Right lobe of liver (tissue), 6 donors: ENCODE measurements around the gene CSK. TPM values are rescaled to one million over a fixed set of nuclear protein-coding genes. Genes with fewer than 3 reads are reported as not detected.

Experiments used
- ATAC-seq, 4 donors: fragments of 200-7000 bp; cut with Tn5 transposase; one replicate each; pipeline ENCODE4 v1.9.1; 2020; ENCODE audit warnings: mild to moderate bottlenecking in 4 of 4, moderate library complexity in 4 of 4
- DNase-seq, 3 donors: peaks; one replicate each; pipeline ENCODE4 v3.0.0-alpha.2; 2020
- H3K27ac ChIP-seq, 3 donors: fragments of 200-600 bp; one replicate each; pipeline ENCODE4 v1.8.0; 2022
- H3K27me3 ChIP-seq, 2 donors: fragments of 200-600 bp; one replicate each; pipeline ENCODE4 v1.8.0; 2022
- H3K36me3 ChIP-seq, 4 donors: fragments of 200-600 bp; sonication (generic) in 1 of 4; one replicate each; pipeline versions ENCODE4 v1.5.1 to v1.8.0; 2017 to 2022; ENCODE audit warnings: control low read depth in 1 of 4
- H3K4me1 ChIP-seq, 4 donors: fragments of 200-600 bp; sonication (generic) in 1 of 4; one replicate each; pipeline versions ENCODE4 v1.5.1 to v1.8.0; 2017 to 2022; ENCODE audit warnings: control low read depth in 1 of 4
- H3K4me3 ChIP-seq, 3 donors: fragments of 200-600 bp; one replicate each; pipeline ENCODE4 v1.8.0; 2022
- H3K9me3 ChIP-seq, 4 donors: fragments of 200-600 bp; sonication (generic) in 1 of 4; one replicate each; pipeline versions ENCODE4 v1.5.1 to v1.8.0; 2017 to 2022; ENCODE audit warnings: control low read depth in 1 of 4
- CTCF ChIP-seq, 4 donors: fragments of 200-600 bp in 3 of 4; fragments of 450-650 bp in 1 of 4; IDR thresholded peaks; one replicate each; pipeline versions ENCODE4 v1.5.1 to v1.8.0; 2016 to 2022; ENCODE audit warnings: antibody characterized with exemption in 4 of 4, mild to moderate bottlenecking in 2 of 4
- POLR2A ChIP-seq: fragments of 450-650 bp; IDR thresholded peaks from one replicate; pipeline ENCODE4 v1.6.1; 2017; ENCODE audit warnings: antibody characterized with exemption, mild to moderate bottlenecking
- WGBS: methylation state at CpG from one replicate; pipeline ENCODE4 v1.1.6; 2018; ENCODE audit warnings: low coverage, low lambda C conversion rate; ENCODE audit not compliant: insufficient coverage; ENCODE audit errors: missing lambda C conversion rate; 5-methylcytosine and 5-hydroxymethylcytosine counted together
- intact Hi-C, 2 donors: fragments of 100-400 bp; cut with DNase I; formaldehyde crosslinking; loops; one replicate each; pipeline versions ENCODE4 v1.11.2 to v1.14.1; 2022
- total RNA-seq, 6 experiments: library from RNA; depleted of rRNA in 2 of 6; stranded (reverse); fragments of >200 nt in 2 of 6; fragmentation: NEBNext Ultra II Directional in 3 of 6; extraction: Animal tissue kit (Norgen Biotek cat#: 25700) in 3 of 6; gene quantifications; one replicate each; pipeline versions ENCODE4 v1.1.0 to v1.2.4, GENCODE V29; 2016 to 2023
- donor health status: DM: no; HTN: yes; CAD: no.
- donor health status: DM: no; HTN: no; CAD: no.
- donor health status: DM: no; HTN: no; CAD: no.
- donor health status: DM: no; HTN: yes; CAD: no.
- donor health status: DM: no; HTN: yes; CAD: no.

Gene CSK
- total RNA-seq, 6 experiments from 2014 or later = 22.2 to 50.9 (median 32.7) TPM

GRCh38 chr15:74800559-74801094 is 18.7 kb downstream of the CSK start:
- peak in 1 of 3 donors; percentile 33 for DNase-seq
- ATAC-seq = no peak
- Histone ChIP-seq H3K9me3 (no peaks in the 10 kb centered on the region), H3K4me3 (no peak overlapping the region), H3K27ac (no peak overlapping the region), H3K36me3 (peaks cover 7 to 24% (median 15%) of the 10 kb centered on the region in 4 donors), H3K27me3 (no peaks in the 10 kb centered on the region), H3K4me1 (peaks cover 0 to 49% (median 23%) of the 10 kb centered on the region in 4 donors)
- 76% methylated on average over 6 of the region's 20 CpGs for WGBS
- TF ChIP-seq CTCF (IDR thresholded peaks at IDR 0.05) = no peak
- no peak for TF ChIP-seq POLR2A
- intact Hi-C loops = no loop called here

DNA sequence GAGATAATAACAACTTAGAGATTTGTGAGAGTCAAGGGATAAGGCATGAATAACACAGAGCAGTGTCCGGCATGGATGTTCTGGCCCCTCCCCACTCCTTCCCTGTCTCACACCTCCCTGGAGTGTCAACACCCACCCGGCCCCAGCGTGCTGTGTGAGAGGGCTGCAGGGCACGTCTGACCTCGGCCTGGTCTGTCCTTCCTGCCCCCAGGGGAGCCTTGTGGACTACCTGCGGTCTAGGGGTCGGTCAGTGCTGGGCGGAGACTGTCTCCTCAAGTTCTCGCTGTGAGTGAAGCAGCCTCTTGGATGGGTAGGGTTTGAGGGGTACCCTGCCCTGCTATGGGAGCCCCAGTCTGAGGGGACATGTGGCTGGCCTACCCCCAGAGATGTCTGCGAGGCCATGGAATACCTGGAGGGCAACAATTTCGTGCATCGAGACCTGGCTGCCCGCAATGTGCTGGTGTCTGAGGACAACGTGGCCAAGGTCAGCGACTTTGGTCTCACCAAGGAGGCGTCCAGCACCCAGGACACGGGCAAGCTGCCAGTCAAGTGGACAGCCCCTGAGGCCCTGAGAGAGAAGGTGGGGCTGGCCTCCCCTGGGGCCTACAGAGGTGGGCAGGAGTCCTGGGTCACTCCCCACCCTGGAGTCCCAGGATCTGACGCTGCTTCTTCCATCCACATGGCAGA is 19.6 kb downstream of the CSK start:
- H3K27me3 ChIP-seq = no peaks in the 10 kb centered on the region
- peaks cover 0 to 41% (median 20%) of the 10 kb centered on the region in 4 donors for H3K4me1 ChIP-seq
- no peaks in the 10 kb centered on the region for H3K9me3 ChIP-seq
- intact Hi-C loops = no loop called here
- peaks cover 7 to 24% (median 15%) of the 10 kb centered on the region in 4 donors for H3K36me3 ChIP-seq
- H3K27ac ChIP-seq = no peak overlapping the region
- no peak for TF ChIP-seq CTCF (IDR thresholded peaks at IDR 0.05)
- TF ChIP-seq POLR2A = no peak
- no peak overlapping the region for H3K4me3 ChIP-seq
- DNase-seq (peak in 1 of 3 donors; percentile 36), ATAC-seq (no peak)
- no CpG with 5 or more reads among the region's 18 CpGs for WGBS

GRCh38 chr15:74802290-74802689 is 20.4 kb downstream of the CSK start:
- peaks cover 0 to 34% (median 16%) of the 10 kb centered on the region in 4 donors for H3K4me1 ChIP-seq
- 80% methylated on average over 4 of the region's 20 CpGs for WGBS
- ATAC-seq = no peak
- H3K9me3 ChIP-seq = no peaks in the 10 kb centered on the region
- no peak overlapping the region for H3K4me3 ChIP-seq
- H3K27ac ChIP-seq = no peak overlapping the region
- peaks cover 7 to 24% (median 15%) of the 10 kb centered on the region in 4 donors for H3K36me3 ChIP-seq
- no peaks in the 10 kb centered on the region for H3K27me3 ChIP-seq
- TF ChIP-seq CTCF (IDR thresholded peaks at IDR 0.05) (no peak), POLR2A (no peak)
- DNase-seq = peak in 1 of 3 donors; percentile 28
- intact Hi-C loops = no loop called here

GRCh38 chr15:74802862-74803447 is 21.1 kb downstream of the CSK start:
- ATAC-seq = no peak
- no peak overlapping the region for H3K4me3 ChIP-seq
- no peak overlapping the region for H3K27ac ChIP-seq
- peaks cover 0 to 35% (median 12%) of the 10 kb centered on the region in 4 donors for H3K4me1 ChIP-seq
- H3K9me3 ChIP-seq = no peaks in the 10 kb centered on the region
- intact Hi-C loops = no loop called here
- no peak for TF ChIP-seq CTCF (IDR thresholded peaks at IDR 0.05)
- no peak for TF ChIP-seq POLR2A
- DNase-seq = peak in 1 of 3 donors; percentile 20
- H3K27me3 ChIP-seq = no peaks in the 10 kb centered on the region
- 89% methylated on average over 11 of the region's 31 CpGs for WGBS
- H3K36me3 ChIP-seq = peaks cover 7 to 24% (median 15%) of the 10 kb centered on the region in 4 donors
